Activated naive CD8-positive, alpha-beta T cell (primary cell): Measurements from ENCODE around the gene OSBPL3.
A peak's percentile ranks its signal among the peaks of the same experiment; 100 is the strongest.

ENCODE experiments used
- H3K27ac Mint-ChIP-seq: one replicate; pipeline ENCODE4 v1.8.0; 2021; ENCODE audit warnings: mixed read lengths
- H3K27me3 Mint-ChIP-seq: one replicate; pipeline ENCODE4 v1.8.0; 2021; ENCODE audit warnings: mixed read lengths
- H3K36me3 Mint-ChIP-seq: one replicate; pipeline ENCODE4 v1.8.0; 2021; ENCODE audit warnings: mixed read lengths
- H3K4me1 Mint-ChIP-seq: one replicate; pipeline ENCODE4 v1.8.0; 2021; ENCODE audit warnings: low read depth, mixed read lengths
- H3K4me3 Mint-ChIP-seq: one replicate; pipeline ENCODE4 v1.8.0; 2021; ENCODE audit warnings: mild to moderate bottlenecking, mixed read lengths
- H3K9me3 Mint-ChIP-seq: one replicate; pipeline ENCODE4 v1.8.0; 2021; ENCODE audit warnings: low read depth, mixed read lengths

The OSBPL3 gene

GRCh38 chr7:24836084-24836483 lies 143.9 kb downstream of the OSBPL3 start:
- Mint-ChIP-seq H3K4me1 (peaks cover 27% of the 10 kb centered on the region), H3K27me3 (no peaks in the 10 kb centered on the region), H3K36me3 (peaks cover 25% of the 10 kb centered on the region), H3K9me3 (no peaks in the 10 kb centered on the region), H3K27ac (no peak overlapping the region), H3K4me3 (no peak overlapping the region)

GRCh38 chr7:24835643-24836042 lies 144.3 kb downstream of the OSBPL3 start:
- Mint-ChIP-seq H3K27me3 (no peaks in the 10 kb centered on the region), H3K27ac (no peak overlapping the region), H3K36me3 (peaks cover 27% of the 10 kb centered on the region), H3K4me3 (peak overlapping the region; percentile 20), H3K9me3 (no peaks in the 10 kb centered on the region), H3K4me1 (peaks cover 29% of the 10 kb centered on the region)

- no peaks in the 10 kb centered on the region for H3K9me3 Mint-ChIP-seq
- no peak overlapping the region for H3K4me3 Mint-ChIP-seq
- no peaks in the 10 kb centered on the region for H3K27me3 Mint-ChIP-seq
- H3K36me3 Mint-ChIP-seq, result peaks cover 28% of the 10 kb centered on the region
- H3K27ac Mint-ChIP-seq, result no peak overlapping the region
- H3K4me1 Mint-ChIP-seq, result peaks cover 31% of the 10 kb centered on the region
Measured at GRCh38 chr7:24834128-24834798, 145.7 kb downstream of the OSBPL3 start.

GRCh38 chr7:24833549-24833948 lies 146.4 kb downstream of the OSBPL3 start:
- Mint-ChIP-seq H3K36me3 (peaks cover 28% of the 10 kb centered on the region), H3K4me3 (no peak overlapping the region), H3K9me3 (no peaks in the 10 kb centered on the region), H3K27me3 (no peaks in the 10 kb centered on the region), H3K4me1 (peaks cover 33% of the 10 kb centered on the region), H3K27ac (no peak overlapping the region)

GRCh38 chr7:24831240-24831639 lies 148.7 kb downstream of the OSBPL3 start:
- no peaks in the 10 kb centered on the region for H3K27me3 Mint-ChIP-seq
- H3K27ac Mint-ChIP-seq, result no peak overlapping the region
- no peaks in the 10 kb centered on the region for H3K9me3 Mint-ChIP-seq
- H3K4me1 Mint-ChIP-seq, result peaks cover 36% of the 10 kb centered on the region
- no peak overlapping the region for H3K4me3 Mint-ChIP-seq
- H3K36me3 Mint-ChIP-seq, result peaks cover 22% of the 10 kb centered on the region

GRCh38 chr7:24830440-24831050 lies 149.4 kb downstream of the OSBPL3 start:
- Mint-ChIP-seq H3K36me3 (peaks cover 22% of the 10 kb centered on the region), H3K4me1 (peaks cover 36% of the 10 kb centered on the region), H3K27me3 (no peaks in the 10 kb centered on the region), H3K4me3 (no peak overlapping the region), H3K27ac (no peak overlapping the region), H3K9me3 (no peaks in the 10 kb centered on the region)

GRCh38 chr7:24829787-24830186 lies 150.2 kb downstream of the OSBPL3 start:
- H3K27ac Mint-ChIP-seq, result no peak overlapping the region
- H3K4me3 Mint-ChIP-seq, result no peak overlapping the region
- H3K36me3 Mint-ChIP-seq, result peaks cover 20% of the 10 kb centered on the region
- no peaks in the 10 kb centered on the region for H3K9me3 Mint-ChIP-seq
- no peaks in the 10 kb centered on the region for H3K27me3 Mint-ChIP-seq
- H3K4me1 Mint-ChIP-seq, result peaks cover 40% of the 10 kb centered on the region

GRCh38 chr7:24828891-24829661 lies 150.9 kb downstream of the OSBPL3 start:
- Mint-ChIP-seq H3K36me3 (peaks cover 23% of the 10 kb centered on the region), H3K27me3 (no peaks in the 10 kb centered on the region), H3K27ac (no peak overlapping the region), H3K4me3 (no peak overlapping the region), H3K9me3 (no peaks in the 10 kb centered on the region), H3K4me1 (peaks cover 43% of the 10 kb centered on the region)

GRCh38 chr7:24827589-24827988 lies 152.4 kb downstream of the OSBPL3 start:
- H3K36me3 Mint-ChIP-seq, result peaks cover 22% of the 10 kb centered on the region
- no peaks in the 10 kb centered on the region for H3K27me3 Mint-ChIP-seq
- no peak overlapping the region for H3K4me3 Mint-ChIP-seq
- H3K4me1 Mint-ChIP-seq, result peaks cover 48% of the 10 kb centered on the region
- no peaks in the 10 kb centered on the region for H3K9me3 Mint-ChIP-seq
- H3K27ac Mint-ChIP-seq, result no peak overlapping the region

GRCh38 chr7:24827027-24827426 lies 153.0 kb downstream of the OSBPL3 start:
- Mint-ChIP-seq H3K4me1 (peaks cover 49% of the 10 kb centered on the region), H3K27me3 (no peaks in the 10 kb centered on the region), H3K36me3 (peaks cover 21% of the 10 kb centered on the region), H3K27ac (peak overlapping the region; percentile 47), H3K9me3 (no peaks in the 10 kb centered on the region), H3K4me3 (peak overlapping the region; percentile 53)

GRCh38 chr7:24826662-24827020 lies 153.3 kb downstream of the OSBPL3 start:
- Mint-ChIP-seq H3K27ac (peak overlapping the region; percentile 47), H3K4me1 (peaks cover 53% of the 10 kb centered on the region), H3K9me3 (no peaks in the 10 kb centered on the region), H3K27me3 (no peaks in the 10 kb centered on the region), H3K4me3 (peak overlapping the region; percentile 53), H3K36me3 (peaks cover 21% of the 10 kb centered on the region)

GRCh38 chr7:24825931-24826661 lies 153.9 kb downstream of the OSBPL3 start:
- Mint-ChIP-seq H3K36me3 (peaks cover 21% of the 10 kb centered on the region), H3K4me3 (peak overlapping the region; percentile 53), H3K4me1 (peaks cover 59% of the 10 kb centered on the region), H3K27ac (peak overlapping the region; percentile 47), H3K27me3 (no peaks in the 10 kb centered on the region), H3K9me3 (no peaks in the 10 kb centered on the region)

- no peak overlapping the region for H3K4me3 Mint-ChIP-seq
- H3K4me1 Mint-ChIP-seq, result peaks cover 63% of the 10 kb centered on the region
- no peaks in the 10 kb centered on the region for H3K27me3 Mint-ChIP-seq
- H3K9me3 Mint-ChIP-seq, result no peaks in the 10 kb centered on the region
- H3K36me3 Mint-ChIP-seq, result peaks cover 17% of the 10 kb centered on the region
- no peak overlapping the region for H3K27ac Mint-ChIP-seq
Measured at GRCh38 chr7:24825381-24825794, 154.6 kb downstream of the OSBPL3 start.

- peaks cover 18% of the 10 kb centered on the region for H3K36me3 Mint-ChIP-seq
- H3K4me3 Mint-ChIP-seq, result no peak overlapping the region
- peaks cover 68% of the 10 kb centered on the region for H3K4me1 Mint-ChIP-seq
- no peaks in the 10 kb centered on the region for H3K27me3 Mint-ChIP-seq
- H3K9me3 Mint-ChIP-seq, result no peaks in the 10 kb centered on the region
- peak overlapping the region; percentile 17 for H3K27ac Mint-ChIP-seq
Measured at GRCh38 chr7:24824896-24825295, 155.1 kb downstream of the OSBPL3 start.

GRCh38 chr7:24824400-24824799 lies 155.6 kb downstream of the OSBPL3 start:
- Mint-ChIP-seq H3K27ac (no peak overlapping the region), H3K36me3 (peaks cover 18% of the 10 kb centered on the region), H3K27me3 (no peaks in the 10 kb centered on the region), H3K9me3 (no peaks in the 10 kb centered on the region), H3K4me3 (no peak overlapping the region), H3K4me1 (peaks cover 72% of the 10 kb centered on the region)
